Naive thymus-derived CD8-positive, alpha-beta T cell (primary cell): Measurements from ENCODE around the gene UBAC2. TPM values are rescaled to one million over a fixed set of nuclear protein-coding genes. Genes with fewer than 3 reads are reported as not detected.
A peak's percentile ranks its signal among the peaks of the same experiment; 100 is the strongest.
"Not testable (repeated sequence)": the region's sequence is repeated elsewhere in the genome, so short reads cannot be mapped to it uniquely, and the experiment has no call there.

Experiments
- ATAC-seq, 2 donors: fragments of 150-1000 bp; cut with Tn5 transposase in 1 of 2; sonication (Bioruptor Pico), chemical (Tn5 transposase) in 1 of 2; 1 replicate in 1 of 2; 2 replicates in 1 of 2; pipeline ENCODE4 v1.10.0; 2021; ENCODE audit warnings: mild to moderate bottlenecking in 2 of 2, moderate library complexity in 2 of 2
- POLR2A ChIA-PET: fragments of 350-600 bp; sonication (Branson Sonifier 250); formaldehyde crosslinking; loops from one replicate; lab custom pipeline; 2021; ENCODE audit warnings: antibody characterized with exemption; lab: Charles Lee
- DNase-seq, 10 donors: peaks; one replicate each; pipeline versions ENCODE4 v3.0.0 to v3.0.0-alpha.2; 2020 to 2022
- H3K27ac Mint-ChIP-seq, 10 donors: one replicate each; pipeline ENCODE4 v1.8.0; 2020 to 2022; ENCODE audit warnings: mild to moderate bottlenecking in 10 of 10, mixed read lengths in 10 of 10, moderate library complexity in 4 of 10, inconsistent platforms in 1 of 10
- H3K27me3 Mint-ChIP-seq, 5 donors: one replicate each; pipeline ENCODE4 v1.8.0; 2021 to 2022; ENCODE audit warnings: mixed read lengths in 5 of 5
- H3K36me3 Mint-ChIP-seq, 3 donors: one replicate each; pipeline ENCODE4 v1.8.0; 2020 to 2022; ENCODE audit warnings: mixed read lengths in 3 of 3, mild to moderate bottlenecking in 2 of 3, inconsistent platforms in 1 of 3
- H3K4me1 Mint-ChIP-seq, 4 donors: one replicate each; pipeline ENCODE4 v1.8.0; 2021 to 2022; ENCODE audit warnings: mixed read lengths in 4 of 4
- H3K4me3 Mint-ChIP-seq, 10 donors: one replicate each; pipeline ENCODE4 v1.8.0; 2020 to 2022; ENCODE audit warnings: mild to moderate bottlenecking in 10 of 10, mixed read lengths in 10 of 10, moderate library complexity in 6 of 10, inconsistent platforms in 1 of 10
- H3K9me3 Mint-ChIP-seq, 9 donors: one replicate each; pipeline ENCODE4 v1.8.0; 2020 to 2022; ENCODE audit warnings: mixed read lengths in 9 of 9, mild to moderate bottlenecking in 3 of 9, inconsistent platforms in 1 of 9, moderate library complexity in 1 of 9
- polyA plus RNA-seq, 3 donors: library from polyadenylated mRNA; unstranded; fragments of 300-500 nt; fragmentation: Illumina TruSeq; gene quantifications; one replicate each; pipeline ENCODE4 v1.2.3, GENCODE V29; 2021
- total RNA-seq, 8 experiments: library from RNA in 2 of 8; stranded (reverse) in 2 of 8; gene quantifications; one replicate each; pipeline ENCODE4 v1.2.3 and lab custom pipeline; 2021 to 2026

The UBAC2 gene
- total and polyA plus RNA-seq, 5 experiments from 2014 or later, result 105 to 178 (median 160) TPM

GRCh38 chr13:99230588-99230987 is 29.9 kb downstream of the UBAC2 start:
- not testable (repeated sequence) for DNase-seq, H3K9me3 Mint-ChIP-seq, H3K27me3 Mint-ChIP-seq, ATAC-seq
- Mint-ChIP-seq H3K27ac (peak overlapping the region; percentile 12 to 91 (median 83)), H3K4me3 (peak overlapping the region in 8 of 10 donors; percentile 5 to 57 (median 45)), H3K36me3 (peaks cover 0 to 44% (median 5%) of the 10 kb centered on the region in 3 donors), H3K4me1 (peaks cover 41 to 90% (median 79%) of the 10 kb centered on the region in 4 donors)
- POLR2A ChIA-PET, result interaction anchor here (0.9 to 5.5 kb wide), 7 partner anchors 8 to 30 kb away, joined by 3 to 39 read pairs (median 20); partner anchors contain the start of genes GPR18 and UBAC2

- Mint-ChIP-seq H3K4me1 (peaks cover 39 to 90% (median 78%) of the 10 kb centered on the region in 4 donors), H3K4me3 (peak overlapping the region in 9 of 10 donors; percentile 6 to 57 (median 43))
- no peak for DNase-seq
Observed at GRCh38 chr13:99230991-99231390, 30.3 kb downstream of the UBAC2 start.

GRCh38 chr13:99231721-99232120 is 31.1 kb downstream of the UBAC2 start:
- Mint-ChIP-seq H3K4me1 (peaks cover 34 to 90% (median 77%) of the 10 kb centered on the region in 4 donors), H3K27ac (peak overlapping the region; percentile 69 to 94 (median 88)), H3K9me3 (no peaks in the 10 kb centered on the region), H3K36me3 (peaks cover 0 to 32% (median 5%) of the 10 kb centered on the region in 3 donors), H3K27me3 (no peaks in the 10 kb centered on the region), H3K4me3 (peak overlapping the region in 9 of 10 donors; percentile 14 to 77 (median 62))
- POLR2A ChIA-PET, result interaction anchor here (0.8 to 5.5 kb wide), 7 partner anchors 11 to 31 kb away, joined by 3 to 39 read pairs (median 20); partner anchors contain the start of genes GPR18 and UBAC2
- ATAC-seq (peak in 1 of 2 donors; percentile 16), DNase-seq (no peak)

More at GRCh38 chr13:99230991-99231390, 30.3 kb downstream of the UBAC2 start:
- ATAC-seq, result peak; percentile 21 to 26
- H3K9me3 Mint-ChIP-seq, result no peaks in the 10 kb centered on the region
- no peaks in the 10 kb centered on the region for H3K27me3 Mint-ChIP-seq
- H3K36me3 Mint-ChIP-seq, result peaks cover 0 to 39% (median 5%) of the 10 kb centered on the region in 3 donors
- POLR2A ChIA-PET, result interaction anchor here (1.0 to 5.5 kb wide), 6 partner anchors 9 to 30 kb away, joined by 4 to 39 read pairs (median 23); partner anchors contain the start of genes GPR18 and UBAC2
- peak overlapping the region; percentile 69 to 94 (median 88) for H3K27ac Mint-ChIP-seq

GRCh38 chr13:99237981-99238662 is 37.5 kb downstream of the UBAC2 start:
- Mint-ChIP-seq H3K27ac (peak overlapping the region; percentile 94 to 100 (median 97)), H3K4me1 (peaks cover 39 to 72% (median 70%) of the 10 kb centered on the region in 4 donors), H3K9me3 (no peaks in the 10 kb centered on the region), H3K36me3 (peaks cover 4 to 45% (median 14%) of the 10 kb centered on the region in 3 donors), H3K4me3 (peak overlapping the region; percentile 77 to 89 (median 86)), H3K27me3 (no peaks in the 10 kb centered on the region)
- ATAC-seq (peak; percentile 81 to 85), DNase-seq (peak in 2 of 10 donors; percentile 27 to 41)
- POLR2A ChIA-PET, result interaction anchor here (0.7 to 5.0 kb wide), 8 partner anchors 8 to 250 kb away, joined by 3 to 27 read pairs (median 4); partner anchors contain the start of genes GPR18 and UBAC2

GRCh38 chr13:99246100-99246499 is 45.4 kb downstream of the UBAC2 start:
- Mint-ChIP-seq H3K4me3 (no peak overlapping the region), H3K4me1 (peaks cover 12 to 45% (median 41%) of the 10 kb centered on the region in 4 donors)

GRCh38 chr13:99249178-99249577 is 48.5 kb downstream of the UBAC2 start:
- not testable (repeated sequence) for H3K9me3 Mint-ChIP-seq, ATAC-seq, H3K27me3 Mint-ChIP-seq, DNase-seq
- peak overlapping the region in 7 of 10 donors; percentile 33 to 88 (median 74) for H3K27ac Mint-ChIP-seq
- POLR2A ChIA-PET, result interaction anchor here (1.2 kb wide), 1 partner anchor 15 kb away, joined by 3 read pairs; no protein-coding TSS in a partner anchor
- H3K4me1 Mint-ChIP-seq, result peaks cover 23 to 60% (median 56%) of the 10 kb centered on the region in 4 donors
- peaks cover 10 to 70% (median 30%) of the 10 kb centered on the region in 3 donors for H3K36me3 Mint-ChIP-seq
- peak overlapping the region in 1 of 10 donors; percentile 9 for H3K4me3 Mint-ChIP-seq

More at GRCh38 chr13:99246100-99246499, 45.4 kb downstream of the UBAC2 start:
- H3K36me3 Mint-ChIP-seq, result peaks cover 9 to 74% (median 28%) of the 10 kb centered on the region in 3 donors
- no peaks in the 10 kb centered on the region for H3K9me3 Mint-ChIP-seq
- peak overlapping the region in 7 of 10 donors; percentile 17 to 81 (median 62) for H3K27ac Mint-ChIP-seq
- POLR2A ChIA-PET, result no interaction called here
- H3K27me3 Mint-ChIP-seq, result no peaks in the 10 kb centered on the region
- ATAC-seq (no peak), DNase-seq (no peak)

- Mint-ChIP-seq H3K36me3 (peaks cover 12 to 71% (median 31%) of the 10 kb centered on the region in 3 donors), H3K27ac (peak overlapping the region; percentile 13 to 88 (median 67)), H3K4me3 (peak overlapping the region in 1 of 10 donors; percentile 9), H3K4me1 (peaks cover 23 to 62% (median 57%) of the 10 kb centered on the region in 4 donors)
- ATAC-seq, H3K27me3 Mint-ChIP-seq, DNase-seq, H3K9me3 Mint-ChIP-seq: not testable (repeated sequence)
- POLR2A ChIA-PET, result interaction anchor here (0.6 to 1.2 kb wide), 2 partner anchors 15 to 26 kb away, joined by 3 to 5 read pairs; no protein-coding TSS in a partner anchor
Observed at GRCh38 chr13:99249606-99250005, 49.0 kb downstream of the UBAC2 start.

- Mint-ChIP-seq H3K27me3 (no peaks in the 10 kb centered on the region), H3K4me1 (peaks cover 34 to 72% (median 64%) of the 10 kb centered on the region in 4 donors), H3K9me3 (no peaks in the 10 kb centered on the region), H3K4me3 (peak overlapping the region in 6 of 10 donors; percentile 8 to 62 (median 36)), H3K36me3 (peaks cover 21 to 71% (median 41%) of the 10 kb centered on the region in 3 donors), H3K27ac (peak overlapping the region; percentile 76 to 93 (median 88))
- POLR2A ChIA-PET, result interaction anchor here (0.5 to 2.3 kb wide), 9 partner anchors 14 to 51 kb away, joined by 3 to 11 read pairs (median 5); partner anchors contain the start of gene UBAC2
- ATAC-seq, result no peak
- DNase-seq, result no peak
Observed at GRCh38 chr13:99250982-99251825, 50.5 kb downstream of the UBAC2 start.

- POLR2A ChIA-PET, result interaction anchor here (0.8 to 2.3 kb wide), 9 partner anchors 15 to 52 kb away, joined by 3 to 11 read pairs (median 5); partner anchors contain the start of gene UBAC2
- peaks cover 25 to 70% (median 42%) of the 10 kb centered on the region in 3 donors for H3K36me3 Mint-ChIP-seq
- ATAC-seq (no peak), DNase-seq (no peak)
- peak overlapping the region in 7 of 10 donors; percentile 2 to 58 (median 35) for H3K4me3 Mint-ChIP-seq
- H3K9me3 Mint-ChIP-seq, result no peaks in the 10 kb centered on the region
- peaks cover 34 to 76% (median 65%) of the 10 kb centered on the region in 4 donors for H3K4me1 Mint-ChIP-seq
- no peaks in the 10 kb centered on the region for H3K27me3 Mint-ChIP-seq
- H3K27ac Mint-ChIP-seq, result peak overlapping the region; percentile 76 to 93 (median 88)
Observed at GRCh38 chr13:99251921-99252320, 51.3 kb downstream of the UBAC2 start.

GRCh38 chr13:99254830-99255229 is 54.2 kb downstream of the UBAC2 start:
- Mint-ChIP-seq H3K9me3 (no peaks in the 10 kb centered on the region), H3K27me3 (no peaks in the 10 kb centered on the region), H3K4me1 (peaks cover 32 to 80% (median 66%) of the 10 kb centered on the region in 4 donors), H3K4me3 (peak overlapping the region; percentile 80 to 96 (median 86)), H3K27ac (peak overlapping the region; percentile 36 to 99 (median 86)), H3K36me3 (peaks cover 25 to 47% (median 31%) of the 10 kb centered on the region in 3 donors)
- ATAC-seq (no peak), DNase-seq (no peak)
- POLR2A ChIA-PET, result interaction anchor here (0.6 to 7.9 kb wide), 6 partner anchors 8 to 52 kb away, joined by 3 to 231 read pairs (median 3); partner anchors contain the start of gene UBAC2

GRCh38 chr13:99255271-99255670 is 54.6 kb downstream of the UBAC2 start:
- no peaks in the 10 kb centered on the region for H3K27me3 Mint-ChIP-seq
- H3K36me3 Mint-ChIP-seq, result peaks cover 25 to 44% (median 29%) of the 10 kb centered on the region in 3 donors
- ATAC-seq (no peak), DNase-seq (no peak)
- H3K27ac Mint-ChIP-seq, result peak overlapping the region; percentile 36 to 99 (median 86)
- no peaks in the 10 kb centered on the region for H3K9me3 Mint-ChIP-seq
- POLR2A ChIA-PET, result interaction anchor here (0.6 to 7.9 kb wide), 9 partner anchors 9 to 52 kb away, joined by 3 to 231 read pairs (median 3); partner anchors contain the start of gene UBAC2
- peaks cover 36 to 80% (median 66%) of the 10 kb centered on the region in 4 donors for H3K4me1 Mint-ChIP-seq
- H3K4me3 Mint-ChIP-seq, result peak overlapping the region; percentile 80 to 96 (median 86)
